Muscle layer of colon (tissue), 2 donors: Measurements from ENCODE around the gene RNF133.

Experiments
- H3K27ac ChIP-seq: one replicate; pipeline ENCODE4 v1.7.0; 2013; ENCODE audit warnings: low read depth, mild to moderate bottlenecking, low read length, moderate library complexity
- H3K27me3 ChIP-seq, 2 donors: one replicate each; pipeline ENCODE4 v1.7.0; 2013; ENCODE audit warnings: low read length in 2 of 2, mild to moderate bottlenecking in 2 of 2; ENCODE audit not compliant: insufficient read depth in 2 of 2, control insufficient read depth in 1 of 2
- H3K36me3 ChIP-seq: one replicate; pipeline ENCODE4 v1.7.0; 2013; ENCODE audit warnings: mild to moderate bottlenecking, low read length; ENCODE audit not compliant: insufficient read depth
- H3K4me1 ChIP-seq: one replicate; pipeline ENCODE4 v1.7.0; 2013; ENCODE audit warnings: mild to moderate bottlenecking, low read length; ENCODE audit not compliant: insufficient read depth
- H3K4me3 ChIP-seq, 2 donors: one replicate each; pipeline ENCODE4 v1.7.0; 2013; ENCODE audit warnings: low read length in 2 of 2, low read depth in 1 of 2, mild to moderate bottlenecking in 1 of 2, moderate library complexity in 1 of 2
- H3K9ac ChIP-seq: one replicate; pipeline ENCODE4 v1.7.0; 2013; ENCODE audit warnings: low read length
- H3K9me3 ChIP-seq: one replicate; pipeline ENCODE4 v1.7.0; 2013; ENCODE audit warnings: mild to moderate bottlenecking, low read length
- donor health status: abdominal sarcoma.
- donor health status: Adenocarcinoma of cecum.

The RNF133 gene

DNA sequence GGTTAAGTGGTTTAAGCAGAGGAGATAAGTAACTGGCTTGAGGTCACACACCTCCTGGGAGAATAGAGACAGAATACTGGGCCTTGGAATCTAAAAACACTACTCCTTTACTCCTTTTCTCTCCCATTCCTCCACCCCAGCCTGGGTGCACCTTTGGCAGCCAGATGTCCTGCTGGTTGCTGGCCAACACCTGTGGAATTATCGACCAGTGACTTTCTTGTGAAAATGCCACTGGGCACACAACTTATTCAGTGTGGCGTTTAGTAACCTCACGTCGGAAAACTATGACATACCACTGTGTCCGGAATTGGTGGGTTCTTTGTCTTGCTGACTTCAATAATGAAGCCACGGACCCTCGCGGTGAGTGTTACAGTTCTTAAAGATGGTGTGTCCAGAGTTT is 26.4 kb downstream of the RNF133 start:
- Histone ChIP-seq H3K36me3 (no peaks in the 10 kb centered on the region), H3K27ac (no peak overlapping the region), H3K4me3 (no peak overlapping the region), H3K9me3 (no peaks in the 10 kb centered on the region), H3K9ac (no peak overlapping the region), H3K27me3 (no peaks in the 10 kb centered on the region), H3K4me1 (no peaks in the 10 kb centered on the region)

DNA sequence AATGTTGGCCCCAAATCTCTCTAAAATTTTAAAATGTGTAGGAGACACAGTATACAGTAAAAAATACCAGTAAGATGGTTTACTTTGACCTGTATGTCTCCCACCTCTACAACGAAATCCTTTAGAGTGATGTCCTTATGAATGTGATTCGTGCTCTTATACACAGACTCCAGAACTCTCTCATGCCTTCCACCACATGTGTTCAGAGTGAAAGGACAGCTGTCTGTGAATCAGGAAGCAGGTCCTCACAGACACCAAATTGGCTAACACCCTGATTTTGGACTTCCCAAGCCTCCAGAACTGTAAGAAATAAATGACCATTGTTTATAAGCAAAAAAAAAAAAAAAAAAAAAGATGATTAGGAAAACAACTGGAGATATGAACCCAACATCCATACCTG is 35.2 kb downstream of the RNF133 start:
- no peak overlapping the region for H3K9ac ChIP-seq
- H3K9me3 ChIP-seq, result no peaks in the 10 kb centered on the region
- no peaks in the 10 kb centered on the region for H3K4me1 ChIP-seq
- no peak overlapping the region for H3K27ac ChIP-seq
- H3K36me3 ChIP-seq, result no peaks in the 10 kb centered on the region
- no peak overlapping the region for H3K4me3 ChIP-seq
- H3K27me3 ChIP-seq, result no peaks in the 10 kb centered on the region

DNA sequence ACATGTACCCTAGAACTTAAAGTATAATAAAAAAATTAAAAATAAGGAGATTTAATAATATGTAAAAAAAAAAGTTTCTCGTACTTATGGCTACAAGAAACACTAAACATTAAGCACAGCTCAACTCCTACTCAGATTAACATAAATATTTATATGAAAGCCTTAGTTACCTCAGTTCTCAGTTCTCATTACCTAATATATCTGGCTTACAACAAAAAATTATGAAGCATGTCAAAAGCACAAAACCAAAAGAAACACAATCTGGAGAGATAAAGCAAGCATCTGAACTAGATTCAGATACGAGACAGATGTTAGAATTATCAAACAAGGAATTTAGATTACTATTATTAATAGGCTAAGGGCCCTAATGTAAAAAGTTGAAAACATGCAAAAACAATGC is 40.1 kb downstream of the RNF133 start:
- Histone ChIP-seq H3K27ac (no peak overlapping the region), H3K9me3 (no peaks in the 10 kb centered on the region), H3K36me3 (no peaks in the 10 kb centered on the region), H3K4me3 (no peak overlapping the region), H3K27me3 (no peaks in the 10 kb centered on the region), H3K4me1 (no peaks in the 10 kb centered on the region), H3K9ac (no peak overlapping the region)

DNA sequence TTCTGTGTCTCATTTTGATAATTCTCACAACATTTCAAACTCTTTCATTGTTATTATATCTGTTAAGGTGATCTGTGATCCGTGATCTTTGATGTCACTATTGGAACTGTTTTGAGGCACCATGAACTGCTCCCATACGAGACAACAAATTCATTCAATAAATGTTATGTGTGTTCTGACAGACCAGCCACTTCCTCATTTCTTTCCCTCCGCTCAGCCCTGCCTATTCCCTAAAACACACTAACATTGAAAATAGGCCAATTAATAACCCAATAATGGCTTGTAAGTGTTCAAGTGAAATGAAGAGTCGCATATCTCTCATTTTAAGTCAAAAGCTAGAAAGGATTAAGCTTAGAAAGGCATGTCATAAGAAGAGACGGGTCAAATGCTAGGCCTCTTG is 45.2 kb downstream of the RNF133 start:
- no peak overlapping the region for H3K27ac ChIP-seq
- no peak overlapping the region for H3K4me3 ChIP-seq
- H3K27me3 ChIP-seq, result no peaks in the 10 kb centered on the region
- no peak overlapping the region for H3K9ac ChIP-seq
- no peaks in the 10 kb centered on the region for H3K4me1 ChIP-seq
- H3K9me3 ChIP-seq, result no peaks in the 10 kb centered on the region
- H3K36me3 ChIP-seq, result no peaks in the 10 kb centered on the region

DNA sequence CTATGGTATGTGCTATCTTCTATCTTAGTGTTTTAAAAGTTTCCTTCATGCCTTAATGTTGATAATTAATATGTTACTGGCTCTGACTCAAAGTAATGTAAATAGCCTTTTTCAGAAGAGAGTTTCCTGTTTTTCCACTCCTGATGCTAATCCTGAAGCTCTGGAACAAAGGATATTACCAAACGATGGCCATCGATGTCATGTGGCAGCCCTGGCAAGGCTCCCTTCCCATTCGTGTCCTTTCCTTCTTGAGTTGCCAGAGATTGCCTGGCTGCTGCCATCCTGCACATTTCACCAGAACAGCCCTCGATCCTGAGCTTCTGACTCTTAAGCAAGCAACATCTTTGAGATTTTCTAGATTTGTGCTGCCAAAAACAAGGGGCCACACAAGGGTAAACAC is 46.0 kb downstream of the RNF133 start:
- Histone ChIP-seq H3K9ac (no peak overlapping the region), H3K4me3 (no peak overlapping the region), H3K9me3 (no peaks in the 10 kb centered on the region), H3K36me3 (no peaks in the 10 kb centered on the region), H3K27ac (no peak overlapping the region), H3K4me1 (no peaks in the 10 kb centered on the region), H3K27me3 (no peaks in the 10 kb centered on the region)

DNA sequence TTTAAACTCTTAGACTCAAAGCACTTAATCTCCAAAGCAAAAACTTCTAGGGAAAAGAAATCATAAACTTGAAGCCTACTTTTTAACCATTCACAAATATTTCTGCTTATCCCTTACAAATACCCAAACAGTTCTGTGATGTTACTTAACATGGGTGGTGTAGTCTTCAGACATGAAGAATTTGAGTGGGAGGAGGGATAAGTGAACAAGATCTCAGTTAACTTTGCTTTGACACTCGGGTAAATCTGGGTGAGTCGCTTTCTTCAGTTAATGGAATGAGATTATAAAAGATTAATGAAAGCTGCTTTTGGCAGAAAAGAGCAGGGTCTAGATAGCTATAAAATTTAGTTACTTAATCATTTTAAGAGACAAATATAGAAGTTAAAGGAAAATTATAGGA is 47.5 kb downstream of the RNF133 start:
- H3K27me3 ChIP-seq, result no peaks in the 10 kb centered on the region
- H3K4me3 ChIP-seq, result no peak overlapping the region
- H3K9ac ChIP-seq, result no peak overlapping the region
- no peaks in the 10 kb centered on the region for H3K9me3 ChIP-seq
- no peak overlapping the region for H3K27ac ChIP-seq
- no peaks in the 10 kb centered on the region for H3K4me1 ChIP-seq
- no peaks in the 10 kb centered on the region for H3K36me3 ChIP-seq
